H1 (cell line): ENCODE results near the gene HNF4A. TPM values are rescaled to one million over a fixed set of nuclear protein-coding genes. Genes with fewer than 3 reads are reported as not detected.

Experiments used
- CTCF ChIA-PET: fragments of 300-600 bp; sonication (Branson Sonifier 250); formaldehyde crosslinking; loops from one replicate; lab custom pipeline; 2021; ENCODE audit not compliant: partially characterized antibody; lab: Charles Lee
- POLR2A ChIA-PET: fragments of 300-600 bp; sonication (Branson Sonifier 250); formaldehyde crosslinking; loops from one replicate; lab custom pipeline; 2021; ENCODE audit warnings: inconsistent platforms; ENCODE audit not compliant: partially characterized antibody; lab: Charles Lee
- DNase-seq, 2 experiments: peaks; one replicate each; pipeline versions ENCODE4 v3.0.0 to v3.0.0-alpha.2; 2010 to 2022; ENCODE audit warnings: low spot score in 2 of 2, low read depth in 1 of 2, mixed read lengths in 1 of 2
- FAIRE-seq: peaks from 2 replicates; lab custom pipeline; 2011; peaks lifted over from hg19 to GRCh38; lab: Jason Lieb, UNC
- H2AFZ ChIP-seq: 2 replicates; pipeline ENCODE4 v1.8.1; 2012; ENCODE audit warnings: low read length, inconsistent platforms
- H2AK5ac ChIP-seq: 2 replicates; pipeline ENCODE4 v1.6.1; 2013; ENCODE audit warnings: low read depth, low read length
- H2BK120ac ChIP-seq: replicated peaks from 2 replicates; pipeline ENCODE3; 2013; ENCODE audit warnings: low read depth, low read length, inconsistent platforms
- H2BK12ac ChIP-seq: 2 replicates; pipeline ENCODE4 v1.6.1; 2013; ENCODE audit warnings: low read depth, low read length
- H2BK15ac ChIP-seq: 2 replicates; pipeline ENCODE4 v1.6.1; 2013; ENCODE audit warnings: low read length
- H2BK20ac ChIP-seq: 2 replicates; pipeline ENCODE4 v1.6.1; 2013; ENCODE audit warnings: low read length
- H2BK5ac ChIP-seq: 2 replicates; pipeline ENCODE4 v1.6.1; 2013; ENCODE audit warnings: low read depth, low read length
- H3K14ac ChIP-seq: 2 replicates; pipeline ENCODE4 v1.6.1; 2013; ENCODE audit warnings: inconsistent platforms; ENCODE audit not compliant: insufficient read length
- H3K18ac ChIP-seq: 2 replicates; pipeline ENCODE4 v1.6.1; 2013; ENCODE audit warnings: low read length; ENCODE audit errors: extremely low read depth
- H3K23ac ChIP-seq: 2 replicates; pipeline ENCODE4 v1.6.1; 2013; ENCODE audit warnings: inconsistent platforms; ENCODE audit not compliant: insufficient read length
- H3K23me2 ChIP-seq: 2 replicates; pipeline ENCODE4 v1.6.1; 2013; ENCODE audit warnings: low read depth, low read length
- H3K27ac ChIP-seq: 2 replicates; pipeline ENCODE4 v1.6.1; 2011; ENCODE audit warnings: low read depth, low read length, inconsistent platforms
- H3K27me3 ChIP-seq, 4 experiments: replicated peaks in 1 of 4; 1 replicate in 1 of 4; 2 replicates in 3 of 4; pipeline versions ENCODE4 v1.6.1 to v1.8.1; 2011 to 2013; ENCODE audit warnings: low read length in 3 of 4, mild to moderate bottlenecking in 3 of 4, inconsistent platforms in 2 of 4, mixed read lengths in 2 of 4, moderate library complexity in 1 of 4; ENCODE audit not compliant: control insufficient read depth in 3 of 4, insufficient read depth in 3 of 4; ENCODE audit errors: extremely low read depth in 1 of 4
- H3K36me3 ChIP-seq, 4 experiments: 2 replicates each; pipeline versions ENCODE4 v1.6.1 to v1.8.1; 2011 to 2013; ENCODE audit warnings: mild to moderate bottlenecking in 4 of 4, low read length in 3 of 4, moderate library complexity in 2 of 4, control low read depth in 1 of 4, inconsistent platforms in 1 of 4; ENCODE audit not compliant: insufficient read depth in 4 of 4, control insufficient read depth in 2 of 4
- H3K4ac ChIP-seq: replicated peaks from 2 replicates; pipeline ENCODE3; 2013; ENCODE audit warnings: low read length, low read depth, mixed read lengths, inconsistent platforms; ENCODE audit not compliant: insufficient read length
- H3K4me1 ChIP-seq, 4 experiments: replicated peaks in 1 of 4; 1 replicate in 1 of 4; 2 replicates in 3 of 4; pipeline versions ENCODE4 v1.6.1 to v1.8.1; 2011 to 2013; ENCODE audit warnings: low read length in 3 of 4, inconsistent platforms in 2 of 4, mixed read lengths in 1 of 4; ENCODE audit not compliant: insufficient read depth in 4 of 4, control insufficient read depth in 3 of 4
- H3K4me2 ChIP-seq, 2 experiments: 2 replicates each; pipeline versions ENCODE4 v1.6.1 to v1.8.1; 2011 to 2013; ENCODE audit warnings: low read depth in 2 of 2, low read length in 2 of 2, control low read depth in 1 of 2, inconsistent platforms in 1 of 2, mild to moderate bottlenecking in 1 of 2; ENCODE audit not compliant: insufficient read depth in 1 of 2
- H3K4me3 ChIP-seq, 4 experiments: fragments of 200-600, 300-600 bp in 1 of 4; sonication (generic), shearing (Covaris generic), sonication (Bioruptor Twin) in 1 of 4; 2 replicates each; pipeline versions ENCODE4 v1.5.1 to v1.8.1; 2011 to 2016; ENCODE audit warnings: low read length in 4 of 4, low read depth in 3 of 4, control low read depth in 2 of 4, inconsistent platforms in 2 of 4, mild to moderate bottlenecking in 2 of 4, mixed read lengths in 1 of 4, moderate library complexity in 1 of 4; ENCODE audit not compliant: insufficient read depth in 2 of 4; ENCODE audit errors: extremely low read depth in 1 of 4
- H3K56ac ChIP-seq: replicated peaks from 2 replicates; pipeline ENCODE3; 2013; ENCODE audit warnings: low read depth, mild to moderate bottlenecking, mixed read lengths, low read length, inconsistent platforms; ENCODE audit not compliant: insufficient read length
- H3K79me1 ChIP-seq: 2 replicates; pipeline ENCODE4 v1.6.1; 2013; ENCODE audit warnings: low read depth, low read length, control low read depth
- H3K79me2 ChIP-seq, 2 experiments: 2 replicates each; pipeline versions ENCODE4 v1.6.1 to v1.8.1; 2012 to 2013; ENCODE audit warnings: low read length in 2 of 2, mild to moderate bottlenecking in 2 of 2, inconsistent platforms in 1 of 2; ENCODE audit not compliant: insufficient read depth in 2 of 2, control insufficient read depth in 1 of 2
- H3K9ac ChIP-seq, 4 experiments: replicated peaks in 1 of 4; 1 replicate in 1 of 4; 2 replicates in 3 of 4; pipeline versions ENCODE4 v1.6.1 to v1.8.1; 2011 to 2013; ENCODE audit warnings: low read depth in 3 of 4, low read length in 3 of 4, control low read depth in 2 of 4, mild to moderate bottlenecking in 2 of 4, moderate library complexity in 2 of 4, inconsistent platforms in 1 of 4; ENCODE audit errors: extremely low read depth in 1 of 4
- H3K9me3 ChIP-seq, 2 experiments: 2 replicates each; pipeline versions ENCODE4 v1.6.1 to v1.8.1; 2012 to 2013; ENCODE audit warnings: mild to moderate bottlenecking in 2 of 2, moderate library complexity in 2 of 2, control low read depth in 1 of 2, inconsistent platforms in 1 of 2, low read depth in 1 of 2, low read length in 1 of 2, mixed read lengths in 1 of 2; ENCODE audit not compliant: insufficient read depth in 2 of 2
- H4K20me1 ChIP-seq, 2 experiments: replicated peaks in 1 of 2; 2 replicates each; pipeline versions ENCODE3 to v1.8.1; 2011 to 2013; ENCODE audit warnings: inconsistent platforms in 2 of 2, low read length in 2 of 2, mild to moderate bottlenecking in 1 of 2; ENCODE audit not compliant: insufficient read depth in 2 of 2, control insufficient read depth in 1 of 2
- H4K5ac ChIP-seq: 2 replicates; pipeline ENCODE4 v1.6.1; 2013; ENCODE audit warnings: low read length, low read depth, mixed read lengths, inconsistent platforms; ENCODE audit not compliant: insufficient read length
- H4K8ac ChIP-seq: 2 replicates; pipeline ENCODE4 v1.8.0; 2013; ENCODE audit warnings: mild to moderate bottlenecking, moderate library complexity, low read length, inconsistent platforms; ENCODE audit not compliant: insufficient read depth; ENCODE audit errors: extremely low read depth
- H4K91ac ChIP-seq: replicated peaks from 2 replicates; pipeline ENCODE3; 2013; ENCODE audit warnings: low read length, mixed read lengths, inconsistent platforms; ENCODE audit not compliant: insufficient read length
- BRCA1 ChIP-seq: IDR thresholded peaks from 2 replicates; pipeline ENCODE4 v1.6.1; 2012; ENCODE audit warnings: low read depth, low read length, improper control_type of control experiment
- CEBPB ChIP-seq: IDR thresholded peaks from 2 replicates; pipeline ENCODE4 v1.6.1; 2012; ENCODE audit warnings: low read depth, low read length
- CHD1 ChIP-seq: IDR thresholded peaks from 2 replicates; pipeline ENCODE4 v1.6.1; 2012; ENCODE audit warnings: low read depth, low read length, improper control_type of control experiment
- GABPA ChIP-seq: IDR thresholded peaks from 2 replicates; pipeline ENCODE4 v1.6.1; 2011; ENCODE audit warnings: mild to moderate bottlenecking, low read length, moderate library complexity, borderline replicate concordance; ENCODE audit not compliant: insufficient read depth
- HDAC6 ChIP-seq: IDR thresholded peaks from one replicate; pipeline ENCODE4 v1.7.1; 2012; ENCODE audit warnings: low read depth, mild to moderate bottlenecking, inconsistent platforms, low read length, moderate library complexity
- KDM1A ChIP-seq: fragments of 200-600, 300-600 bp; sonication (generic); IDR thresholded peaks from 2 replicates; pipeline ENCODE4 v1.7.1; 2016; ENCODE audit warnings: mild to moderate bottlenecking, low read length, borderline replicate concordance
- KDM5A ChIP-seq: fragments of 200-600 bp; IDR thresholded peaks from 2 replicates; pipeline ENCODE4 v1.7.1; 2012; ENCODE audit warnings: mild to moderate bottlenecking, low read length, inconsistent platforms, mixed read lengths
- POU5F1 ChIP-seq: IDR thresholded peaks from 2 replicates; pipeline ENCODE4 v1.6.1; 2011; ENCODE audit warnings: low read depth, mild to moderate bottlenecking, low read length, moderate library complexity
- RFX5 ChIP-seq: IDR thresholded peaks from 2 replicates; pipeline ENCODE4 v1.6.1; 2011; ENCODE audit warnings: low read depth, low read length, improper control_type of control experiment, borderline replicate concordance
- SP4 ChIP-seq: IDR thresholded peaks from 2 replicates; pipeline ENCODE4 v1.6.1; 2012; ENCODE audit warnings: low read length, inconsistent platforms
- TCF12 ChIP-seq: IDR thresholded peaks from 2 replicates; pipeline ENCODE4 v1.6.1; 2011; ENCODE audit warnings: low read depth, mild to moderate bottlenecking, low read length
- TEAD4 ChIP-seq: IDR thresholded peaks from 2 replicates; pipeline ENCODE4 v1.6.1; 2012; ENCODE audit warnings: low read depth, low read length, inconsistent platforms, mixed read lengths
- WGBS, 2 experiments: shearing (Covaris generic) in 1 of 2; methylation state at CpG; one replicate each; pipeline versions ENCODE4 v1.1.6 to v1.1.7; 2013 to 2015; ENCODE audit warnings: low lambda C conversion rate in 2 of 2, mixed read lengths in 2 of 2, inconsistent platforms in 1 of 2, low coverage in 1 of 2, missing lambda C conversion rate in 1 of 2; ENCODE audit not compliant: insufficient replicate concordance in 2 of 2, insufficient coverage in 1 of 2, insufficient read length in 1 of 2; ENCODE audit errors: extremely low coverage in 1 of 2, missing lambda C conversion rate in 1 of 2; 5-methylcytosine and 5-hydroxymethylcytosine counted together
- polyA plus RNA-seq, 7 experiments: library from polyadenylated mRNA; depleted of rRNA in 3 of 7; stranded (reverse) in 5 of 7; unstranded in 2 of 7; fragments of >200 nt in 5 of 7; fragments of 200-250 nt in 2 of 7; gene quantifications; 1 replicate in 5 of 7; 2 replicates in 1 of 7; 4 replicates in 1 of 7; pipeline versions ENCODE4 v1.2.1 to v1.2.3, GENCODE V29; 2011 to 2013; ENCODE audit warnings: missing spikeins in 2 of 7, mixed read lengths in 2 of 7
- total RNA-seq: library from RNA; stranded (reverse); fragmentation: NEBNext Ultra II Directional; extraction: Animal tissue kit (Norgen Biotek cat#: 25700); gene quantifications from 2 replicates; pipeline ENCODE4 v1.2.1, GENCODE V29; 2021
- TF ChIP-seq, protein P1 (sequence below): IDR thresholded peaks from 2 replicates; pipeline ENCODE4 v1.6.1; 2012; ENCODE audit warnings: inconsistent platforms

Gene HNF4A
- total and polyA plus RNA-seq, 2 of the 8 experiments (the other 6 are each of a cell fraction or from before 2014, with no cell fraction given), result 0.03 TPM; not detected in 1

GRCh38 chr20:44428174-44429016 lies 72.9 kb downstream of the HNF4A start:
- Histone ChIP-seq H4K8ac (no peak overlapping the region), H3K14ac (no peak overlapping the region), H2BK120ac (no peak overlapping the region), H3K27ac (no peak overlapping the region), H3K4me2 (no peak overlapping the region), H3K56ac (no peak overlapping the region), H3K9me3 (no peaks in the 10 kb centered on the region), H3K4ac (no peak overlapping the region), H3K36me3 (no peaks in the 10 kb centered on the region), H3K4me3 (no peak overlapping the region), H3K23me2 (no peaks in the 10 kb centered on the region), H3K18ac (no peak overlapping the region), H3K79me1 (no peaks in the 10 kb centered on the region), H2BK15ac (no peak overlapping the region), H2BK20ac (no peak overlapping the region), H3K79me2 (no peaks in the 10 kb centered on the region), H2BK12ac (no peak overlapping the region), H4K5ac (no peak overlapping the region), H3K23ac (no peak overlapping the region), H3K4me1 (0 out of 7 replicates have a peak, but pooled peaks cover 0 to 2% (median 0%) of the 10 kb centered on the region in 4 experiments), H3K27me3 (0 out of 7 replicates have a peak, but pooled peaks cover 0 to 4% (median 0%) of the 10 kb centered on the region in 4 experiments), H4K20me1 (no peaks in the 10 kb centered on the region), H4K91ac (no peak overlapping the region), H2AK5ac (no peak overlapping the region), H2BK5ac (no peak overlapping the region), H2AFZ (no peak overlapping the region), H3K9ac (no peak overlapping the region)
- FAIRE-seq, result no peak
- ChIA-PET POLR2A (no interaction called here), CTCF (interaction anchor here (0.9 to 1.8 kb wide), 4 partner anchors 9 to 85 kb away, joined by 3 to 4 read pairs (median 3); no protein-coding TSS in a partner anchor)
- no peak for DNase-seq
- 82% methylated on average over 8 of the region's 8 CpGs; no CpG with 5 or more reads in 1 of the 2 experiments for WGBS, 2 experiments
- TF ChIP-seq RFX5 (no peak), HDAC6 (no peak), SP4 (no peak), TEAD4 (no peak), BRCA1 (no peak), CHD1 (no peak), TCF12 (no peak), GABPA (no peak), KDM1A (no peak), CEBPB (no peak), KDM5A (no peak), POU5F1 (no peak)
- TF ChIP-seq, protein P1, sequence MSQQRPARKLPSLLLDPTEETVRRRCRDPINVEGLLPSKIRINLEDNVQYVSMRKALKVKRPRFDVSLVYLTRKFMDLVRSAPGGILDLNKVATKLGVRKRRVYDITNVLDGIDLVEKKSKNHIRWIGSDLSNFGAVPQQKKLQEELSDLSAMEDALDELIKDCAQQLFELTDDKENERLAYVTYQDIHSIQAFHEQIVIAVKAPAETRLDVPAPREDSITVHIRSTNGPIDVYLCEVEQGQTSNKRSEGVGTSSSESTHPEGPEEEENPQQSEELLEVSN, result no peak
